GM21528 (cell line): ENCODE results near the gene ALG6.
"Not testable (repeated sequence)": the region's sequence is repeated elsewhere in the genome, so short reads cannot be mapped to it uniquely, and the experiment has no call there.

ENCODE experiments used
- ATAC-seq: cut with Tn5 transposase; IDR thresholded peaks from one replicate; pipeline ENCODE4 v1.9.1; 2021; ENCODE audit warnings: mild to moderate bottlenecking, moderate library complexity; ENCODE audit not compliant: unreplicated experiment, low FRiP score

The ALG6 gene

DNA sequence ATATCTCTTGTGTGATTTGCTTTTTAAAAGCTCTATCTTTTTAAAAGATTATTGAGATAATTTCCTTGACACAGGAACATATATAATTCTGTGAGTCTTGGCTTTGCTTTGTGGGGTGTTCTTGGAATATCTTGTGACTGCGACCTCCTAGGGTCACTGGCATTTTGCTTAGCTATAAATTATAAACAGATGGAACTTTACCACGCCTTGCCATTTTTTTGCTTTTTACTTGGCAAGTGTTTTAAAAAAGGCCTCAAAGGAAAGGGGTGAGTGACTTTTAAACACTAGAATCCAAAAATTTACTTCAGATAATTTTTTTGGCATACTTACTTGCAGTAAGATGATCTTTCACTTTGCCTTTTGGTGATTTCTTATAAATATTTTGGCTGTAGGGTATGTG, 43.6 kb downstream of the ALG6 start:
- no peak for ATAC-seq

DNA sequence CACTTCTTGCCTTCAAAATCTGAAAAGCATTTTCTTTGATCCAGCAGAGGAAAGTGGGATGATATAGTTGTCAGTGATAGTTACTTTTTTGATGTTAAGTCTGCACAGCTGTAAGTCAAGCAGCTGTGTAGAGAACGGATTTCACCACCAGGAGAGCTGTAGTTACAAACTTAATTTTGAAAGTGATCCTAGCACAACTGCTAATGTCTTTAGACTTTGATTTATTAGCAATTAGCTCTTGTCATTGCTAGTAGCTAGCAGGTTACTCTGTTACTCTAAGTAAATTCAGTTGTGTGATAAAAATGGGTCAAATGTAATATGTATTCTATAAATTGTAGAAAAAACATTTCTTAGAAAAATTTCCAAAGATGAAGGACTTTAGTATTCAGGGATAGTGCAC, 46.0 kb downstream of the ALG6 start:
- ATAC-seq: no peak

DNA sequence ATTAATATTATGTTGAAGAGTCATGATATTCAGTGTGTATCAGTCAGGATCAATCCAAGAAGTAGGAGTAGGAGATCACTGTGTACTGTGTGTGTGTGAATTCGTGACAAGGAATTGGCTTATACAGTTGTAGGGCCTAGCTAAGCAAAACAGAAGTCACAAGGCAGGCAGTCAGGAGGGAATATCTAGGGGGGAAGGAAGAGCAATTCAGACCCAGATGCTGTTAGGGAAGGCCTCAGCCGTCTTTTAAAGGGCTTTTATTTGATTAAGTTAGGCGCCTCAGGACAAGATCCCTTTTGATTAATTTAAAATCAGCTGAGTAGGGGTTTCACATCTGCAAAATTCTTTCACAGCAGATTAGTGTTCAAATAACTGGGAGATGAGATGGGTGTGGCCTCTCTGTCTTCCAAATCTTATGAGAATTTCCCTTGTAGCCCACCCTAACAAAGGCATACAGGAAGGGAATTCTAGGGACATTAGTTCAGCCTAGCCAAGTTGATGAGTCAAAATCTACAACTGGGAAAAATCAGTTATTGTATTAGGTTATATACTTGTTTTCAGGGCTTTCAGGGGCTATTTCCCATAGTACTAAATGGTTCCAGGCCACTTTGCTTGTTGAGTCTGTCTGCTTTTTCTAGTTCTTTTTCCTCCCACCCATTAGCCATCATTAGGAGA, 47.4 kb downstream of the ALG6 start:
- no peak for ATAC-seq

DNA sequence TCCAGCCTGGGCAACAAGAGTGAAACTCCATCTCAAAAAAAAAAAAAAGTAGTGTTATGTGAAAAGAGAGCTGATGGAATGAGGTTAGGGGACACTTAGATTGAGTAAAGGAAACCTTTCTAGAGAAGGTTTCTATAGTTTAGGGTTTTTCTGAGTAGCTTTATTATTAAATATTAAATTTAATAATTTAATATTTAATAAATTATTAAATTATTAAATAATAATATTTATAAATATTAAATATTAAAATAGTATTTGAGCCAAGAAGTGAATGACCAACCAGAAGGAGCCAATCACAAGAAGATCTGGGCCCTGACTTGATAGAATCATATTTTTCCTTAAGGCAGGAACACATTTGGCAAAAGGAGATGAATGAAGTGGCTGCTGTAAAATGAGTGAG, 50.7 kb downstream of the ALG6 start:
- no peak for ATAC-seq

DNA sequence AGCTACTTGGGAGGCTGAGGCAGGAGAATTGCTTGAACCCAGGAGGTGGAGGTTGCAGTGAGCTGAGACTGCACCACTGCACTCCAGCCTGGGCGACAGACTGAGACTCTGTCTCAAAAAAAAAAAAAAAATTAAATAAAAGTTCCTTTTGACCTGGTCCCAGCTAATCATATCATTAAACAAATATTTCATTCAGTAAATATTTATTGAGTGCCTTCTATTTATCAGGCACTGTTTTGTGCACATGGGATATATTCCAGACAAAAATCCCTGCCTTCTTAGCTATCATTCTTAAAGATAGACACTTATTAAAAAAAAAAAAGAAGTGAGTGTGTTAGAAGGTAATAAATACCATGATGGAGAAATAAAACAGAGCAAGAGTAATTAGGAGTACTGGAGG, 53.3 kb downstream of the ALG6 start:
- not testable (repeated sequence) for ATAC-seq

DNA sequence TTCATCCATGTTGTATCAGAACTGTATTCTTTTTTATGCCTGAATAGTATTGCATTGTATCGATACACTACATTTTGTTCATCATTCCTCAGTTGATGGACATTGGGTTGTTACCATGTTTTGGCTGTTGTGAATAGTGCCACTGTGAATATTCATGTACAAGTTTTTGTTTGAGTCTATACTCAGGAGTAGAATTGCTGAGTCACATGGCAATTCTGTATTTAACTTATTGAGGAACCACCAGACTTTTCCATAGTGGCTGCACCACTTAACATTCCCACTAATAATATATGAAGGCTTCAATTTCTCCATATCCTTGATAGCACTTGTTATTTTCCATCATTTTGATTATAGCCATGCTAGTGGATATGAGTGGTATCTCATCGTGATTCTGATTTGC, 56.2 kb downstream of the ALG6 start:
- ATAC-seq: no peak

DNA sequence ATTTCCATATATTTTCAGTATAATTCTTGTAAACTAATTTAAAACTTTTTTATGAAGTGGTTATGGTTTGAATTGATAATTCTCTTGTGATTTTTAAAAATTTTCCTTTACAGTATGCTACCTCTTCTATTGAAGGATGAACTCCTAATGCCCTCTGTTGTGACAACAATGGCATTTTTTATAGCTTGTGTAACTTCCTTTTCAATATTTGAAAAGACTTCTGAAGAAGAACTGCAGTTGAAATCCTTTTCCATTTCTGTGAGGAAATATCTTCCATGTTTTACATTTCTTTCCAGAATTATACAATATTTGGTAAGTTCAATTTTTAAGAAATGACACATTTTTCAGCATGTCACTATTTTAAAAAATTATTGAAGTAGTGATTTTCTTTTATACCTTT, 61.4 kb downstream of the ALG6 start:
- no peak for ATAC-seq

DNA sequence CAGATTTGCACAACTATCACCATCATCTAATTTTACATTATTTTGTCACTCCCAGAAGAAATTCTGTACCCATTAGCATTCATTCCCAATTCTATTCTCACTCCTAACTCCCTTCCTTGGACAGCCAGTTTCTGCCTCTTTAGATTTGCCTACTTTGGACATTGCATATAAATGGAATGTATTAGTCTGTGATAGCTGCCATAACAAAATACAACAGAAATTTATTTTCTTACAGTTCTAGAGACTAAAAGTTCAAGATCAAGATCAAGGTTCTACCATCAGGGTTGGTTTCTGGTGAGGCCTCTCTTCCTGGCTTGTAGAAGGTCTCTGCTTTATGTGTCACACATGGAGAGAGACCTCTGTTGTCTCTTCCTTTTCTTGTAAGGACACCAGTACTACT, 61.9 kb downstream of the ALG6 start:
- ATAC-seq: no peak

DNA sequence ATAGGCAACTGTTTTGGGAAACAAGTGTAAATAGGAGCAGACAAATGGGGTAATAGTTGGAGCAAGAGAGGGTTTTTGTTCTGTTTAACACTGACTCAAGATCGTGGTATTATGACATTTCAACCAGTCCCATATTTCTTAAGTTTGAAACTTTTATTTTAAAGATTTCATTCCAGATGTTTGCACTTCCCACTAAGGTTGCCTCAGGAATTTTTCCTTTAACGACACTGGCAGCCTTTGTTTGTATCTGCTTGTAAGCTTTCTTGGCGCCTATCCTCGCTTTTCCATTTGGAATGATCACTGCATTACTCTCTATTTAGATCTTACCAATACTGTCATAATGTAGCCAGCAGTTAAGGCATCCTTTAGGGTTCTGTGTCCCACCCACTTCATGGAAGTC, 67.7 kb downstream of the ALG6 start:
- ATAC-seq: no peak

DNA sequence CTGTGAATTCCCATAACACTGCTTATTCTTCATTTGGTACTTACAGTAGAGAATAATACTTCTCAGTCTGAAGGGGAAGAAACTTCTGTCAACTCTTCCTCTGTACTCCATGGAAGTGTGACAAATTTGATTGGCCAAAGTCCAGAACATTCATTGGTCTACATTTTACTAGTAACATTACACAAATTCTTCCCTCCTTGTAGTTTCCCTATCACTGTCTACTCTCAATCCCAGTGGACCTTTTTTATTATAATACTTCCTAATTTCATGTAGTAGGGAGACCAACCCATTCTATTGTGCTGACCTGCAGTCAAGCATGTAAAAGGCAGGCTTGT, 74.7 kb downstream of the ALG6 start:
- ATAC-seq: no peak

DNA sequence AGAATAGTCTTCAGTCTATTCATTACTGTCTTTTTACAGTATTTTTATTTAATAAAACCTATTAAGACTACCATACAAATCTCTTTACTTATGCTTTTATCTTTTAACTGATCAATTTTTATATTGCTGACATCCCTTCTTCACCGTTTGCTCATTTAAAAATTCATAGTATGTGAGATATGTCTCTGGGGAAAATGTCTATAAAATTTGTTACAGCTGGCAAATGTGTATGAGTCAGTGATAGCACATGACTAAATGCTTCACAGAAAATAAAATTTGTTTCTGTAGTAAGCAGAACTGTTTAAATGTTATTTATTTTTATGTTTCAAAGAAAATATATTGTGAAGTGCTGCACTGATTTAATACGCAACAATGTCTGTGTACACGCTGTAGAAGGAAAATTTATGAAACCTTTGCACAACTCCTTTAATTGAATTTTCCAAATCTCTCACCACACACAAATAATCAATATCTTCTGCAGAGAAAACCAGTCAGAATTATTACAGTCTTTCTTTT, 81.4 kb downstream of the ALG6 start:
- no peak for ATAC-seq

DNA sequence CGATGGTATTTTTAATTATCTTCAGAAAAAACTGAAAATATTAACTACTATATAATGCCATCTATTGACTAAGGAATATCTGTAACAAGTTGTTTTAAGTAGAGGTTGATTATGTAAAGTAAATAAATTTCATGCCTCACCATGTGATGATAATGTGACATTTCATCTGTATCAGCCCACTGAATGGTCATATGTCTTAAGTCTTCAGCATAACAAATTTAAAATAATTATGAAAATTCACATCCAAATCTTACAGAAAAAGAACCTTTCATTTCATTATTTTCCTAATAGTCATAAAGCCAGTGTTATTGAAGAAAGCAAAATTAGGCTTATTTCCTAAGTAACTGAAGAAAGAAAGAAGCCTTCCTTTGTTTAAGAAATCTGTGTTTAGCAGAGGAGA, 83.0 kb downstream of the ALG6 start:
- ATAC-seq: no peak

DNA sequence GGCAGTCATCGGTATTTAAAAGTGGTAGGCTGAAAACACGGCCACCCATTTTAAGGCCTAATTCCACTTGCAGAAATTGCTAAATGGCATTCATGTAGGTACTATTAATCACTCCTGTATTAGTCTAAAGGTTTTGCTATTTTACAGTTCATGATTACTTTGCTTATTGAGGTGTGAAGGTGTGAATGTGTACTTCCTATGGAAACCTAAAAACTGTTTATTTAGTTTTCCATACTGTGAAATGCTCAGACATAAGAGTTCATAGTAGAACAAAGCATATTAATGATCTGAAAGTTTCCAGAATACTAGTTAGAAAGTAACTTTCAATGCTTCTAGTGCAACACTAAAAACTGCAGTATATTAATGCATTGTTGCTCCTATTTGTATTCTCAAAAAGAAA, 85.8 kb downstream of the ALG6 start:
- ATAC-seq: no peak

DNA sequence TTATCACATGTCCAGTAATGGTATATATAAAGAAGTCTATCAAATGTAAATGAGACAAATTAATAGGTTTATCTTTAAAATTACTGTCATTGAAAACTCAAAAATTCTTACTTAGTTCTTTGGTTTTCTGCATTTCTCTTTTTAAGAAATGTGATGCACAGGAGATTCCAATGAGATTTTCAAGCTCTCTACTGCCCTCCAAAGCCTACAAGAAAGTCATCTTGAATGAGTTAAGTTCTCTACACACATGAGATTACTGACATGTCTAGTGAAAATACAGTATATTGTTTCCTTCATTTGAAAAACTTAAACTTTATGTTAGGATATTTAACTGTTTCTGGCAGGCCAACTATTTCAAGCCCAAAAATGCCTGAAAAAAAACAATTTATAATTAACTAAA, 86.8 kb downstream of the ALG6 start:
- ATAC-seq: no peak

DNA sequence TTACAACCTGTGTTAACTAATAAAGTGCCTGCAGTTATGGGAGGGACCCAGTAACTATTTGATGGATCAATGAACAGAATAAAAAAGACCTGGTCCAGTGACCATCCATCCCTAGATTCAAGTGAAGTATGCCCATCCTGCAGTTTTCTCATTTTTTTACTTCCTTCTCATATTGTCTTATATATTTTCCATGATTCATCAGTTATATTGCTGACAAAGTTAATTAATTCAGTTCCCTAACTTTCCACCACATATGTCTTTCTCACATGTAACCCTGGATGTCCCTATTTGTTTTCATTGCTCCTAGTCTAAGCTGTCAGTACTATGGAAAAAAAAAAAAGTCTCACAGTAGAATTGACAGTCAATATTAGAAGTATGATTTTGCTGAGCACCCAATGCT, 91.3 kb downstream of the ALG6 start:
- ATAC-seq: no peak

DNA sequence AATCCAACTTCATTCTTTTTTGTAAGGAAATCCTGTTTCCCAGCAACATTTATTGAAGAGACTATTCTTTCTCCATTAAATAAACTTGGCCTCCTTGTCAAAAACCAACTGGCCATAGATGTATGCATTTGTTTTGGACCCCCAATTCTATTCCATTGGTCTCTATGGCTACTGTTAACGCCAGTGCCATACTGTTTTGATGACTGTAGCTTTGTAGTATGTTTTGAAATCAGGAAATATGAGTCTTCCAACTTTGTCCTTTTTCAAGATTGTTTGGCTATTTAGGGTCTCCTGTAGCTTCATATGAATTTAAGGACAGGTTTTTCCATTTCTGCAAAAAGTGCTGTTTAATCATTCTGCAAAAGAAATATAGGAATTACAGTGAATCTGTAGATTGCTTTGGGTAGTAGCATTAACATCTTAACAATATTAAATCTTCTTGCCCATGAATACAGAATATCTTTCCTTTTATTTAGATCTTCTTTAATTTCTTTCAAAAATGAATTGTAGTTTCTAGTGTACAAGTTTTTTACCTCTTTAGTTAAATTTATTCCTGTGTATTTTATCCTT, 94.3 kb downstream of the ALG6 start:
- no peak for ATAC-seq

DNA sequence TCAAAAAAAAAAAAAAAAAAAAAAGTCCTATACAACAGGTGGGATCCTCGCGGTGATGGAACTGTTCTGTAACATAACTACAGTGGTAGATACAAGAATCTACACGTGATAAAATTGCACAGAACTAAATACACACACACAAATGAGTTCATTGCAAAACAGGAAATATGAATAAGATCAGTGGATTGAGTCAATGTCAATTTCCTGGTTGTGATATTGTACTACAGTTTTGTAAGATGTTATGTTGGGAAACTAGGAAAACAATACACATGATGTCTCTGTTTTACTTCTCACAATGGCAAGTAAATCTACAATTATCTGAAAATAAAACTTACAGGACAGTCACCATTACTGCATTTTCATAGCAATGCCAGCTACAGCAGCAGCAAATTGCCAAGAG, 95.8 kb downstream of the ALG6 start:
- ATAC-seq: no peak

DNA sequence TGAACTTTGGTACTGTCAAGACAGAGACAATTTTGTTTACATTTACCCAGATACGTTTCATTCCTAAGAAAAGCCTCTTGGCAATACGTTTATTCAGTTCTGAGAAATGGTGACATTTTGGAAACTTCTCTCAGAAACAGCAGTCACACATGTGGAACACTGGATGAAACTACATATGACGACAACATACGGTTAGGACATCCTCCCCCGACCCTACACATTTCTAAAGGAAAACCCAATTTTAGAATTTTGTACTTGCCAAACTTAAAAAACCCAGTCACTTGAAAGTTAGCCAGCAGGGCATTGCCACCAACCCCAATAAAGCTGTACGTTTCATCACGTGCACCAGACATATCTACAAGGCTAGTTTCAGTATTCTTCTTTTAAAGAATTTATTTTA, 98.8 kb downstream of the ALG6 start:
- no peak for ATAC-seq

DNA sequence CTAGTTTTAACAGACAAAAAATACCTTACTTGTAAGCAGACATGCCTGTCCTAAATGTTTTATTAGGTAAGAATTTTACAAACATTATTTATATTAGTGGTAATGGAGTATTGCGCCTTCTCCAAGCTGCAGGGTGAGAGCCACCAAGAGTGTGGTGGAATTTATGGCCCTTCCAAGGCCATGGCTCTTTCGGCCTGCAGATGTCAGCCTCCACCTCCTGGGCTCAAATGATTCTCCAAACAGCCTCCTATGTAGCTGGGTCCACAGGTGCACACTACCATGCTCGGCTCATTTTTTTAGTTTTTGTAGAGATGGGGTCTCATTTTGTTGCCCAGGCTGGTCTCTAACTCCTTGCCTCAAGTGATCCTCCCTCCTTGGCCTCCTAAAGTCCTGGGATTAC, 99.3 kb downstream of the ALG6 start:
- ATAC-seq: no peak

DNA sequence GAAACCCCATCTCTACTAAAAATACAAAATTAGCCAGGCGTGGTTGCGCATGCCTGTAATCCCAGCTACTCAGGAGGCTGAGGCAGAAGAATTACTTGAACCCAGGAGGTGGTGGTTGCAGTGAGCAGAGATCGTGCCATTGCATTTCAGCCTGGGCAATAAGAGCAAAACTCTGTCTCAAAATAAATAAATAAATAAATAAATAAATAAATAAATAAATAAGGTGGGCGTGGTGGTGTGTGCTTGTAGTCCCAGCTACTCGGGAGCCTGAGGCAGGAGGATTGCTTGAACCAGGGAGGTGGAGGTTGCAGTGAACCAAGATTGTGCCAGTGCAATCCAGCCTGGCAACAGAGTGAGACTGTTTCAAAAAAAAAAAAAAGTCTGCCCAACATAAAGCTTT, 101.3 kb downstream of the ALG6 start:
- not testable (repeated sequence) for ATAC-seq

DNA sequence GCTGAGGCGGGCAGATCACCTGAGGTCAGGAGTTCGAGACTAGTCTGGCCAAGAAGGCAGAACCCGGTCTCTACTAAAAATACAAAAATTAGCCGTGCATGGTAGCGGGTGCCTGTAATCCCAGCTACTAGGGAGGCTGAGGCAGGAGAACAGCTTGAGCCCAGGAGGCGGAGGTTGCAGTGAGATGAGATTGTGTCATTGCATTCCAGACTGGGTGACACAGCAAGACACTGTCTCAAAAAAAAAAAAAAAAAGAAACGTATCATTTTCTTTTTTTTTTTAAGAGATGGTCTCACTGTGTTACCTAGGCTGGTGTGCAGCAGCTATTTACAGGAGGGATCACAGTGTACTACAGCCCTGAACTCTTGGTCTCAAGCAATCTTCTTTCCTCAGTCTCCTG, 108.3 kb downstream of the ALG6 start:
- no peak for ATAC-seq

DNA sequence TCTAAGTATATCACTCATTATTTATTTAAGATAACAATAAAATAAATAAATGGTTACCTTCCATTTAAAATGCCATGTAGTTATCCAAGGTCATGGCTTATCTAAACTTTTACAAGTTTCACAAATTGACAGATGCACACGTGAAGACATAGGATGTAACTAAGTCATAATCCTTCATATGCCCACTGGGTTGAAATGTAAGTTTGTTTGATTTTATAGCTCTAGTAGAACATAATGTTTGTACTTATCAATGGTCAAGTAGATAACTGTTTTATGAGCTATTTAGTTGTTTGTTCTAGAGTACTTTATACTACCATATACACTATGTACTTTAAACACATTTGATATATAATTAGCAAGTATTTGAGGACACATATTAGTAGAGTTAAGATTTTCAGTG, 112.6 kb downstream of the ALG6 start:
- ATAC-seq: no peak

DNA sequence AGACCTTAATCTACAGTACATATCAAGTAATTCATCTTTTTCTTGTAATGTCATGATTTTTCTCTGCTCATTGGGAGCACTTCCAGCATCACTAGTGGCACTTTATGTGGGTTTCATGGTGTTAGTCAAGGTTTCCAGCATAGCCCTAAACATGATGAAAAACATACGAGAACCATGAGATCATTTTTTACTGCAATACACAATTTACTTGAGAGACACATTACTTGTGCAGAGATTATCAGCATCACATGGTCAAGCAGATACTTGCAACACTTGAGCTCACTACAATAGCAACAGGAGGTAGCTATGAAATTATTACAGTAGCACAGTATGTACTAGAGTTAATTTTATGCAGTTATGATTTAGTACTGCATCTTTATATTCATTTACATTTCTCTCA, 119.2 kb downstream of the ALG6 start:
- ATAC-seq: no peak
